HepG2 (cell line): ENCODE measurements around the gene BATF3. TPM values are rescaled to one million over a fixed set of nuclear protein-coding genes. Genes with fewer than 3 reads are reported as not detected.

Experiments used
- CREB1 ChIP-seq, 2 experiments: fragments of 450-650 bp in 1 of 2; IDR thresholded peaks; 2 replicates each; pipeline ENCODE4 v1.6.1; 2016 to 2017; ENCODE audit warnings: control low read depth in 1 of 2, mild to moderate bottlenecking in 1 of 2, missing compliant biosample characterization in 1 of 2, missing genetic modification characterization in 1 of 2
- CREM ChIP-seq, 2 experiments: sonication (generic) in 1 of 2; formaldehyde crosslinking in 1 of 2; IDR thresholded peaks; 2 replicates each; pipeline versions ENCODE4 v1.4.0 to v1.6.1; 2016 to 2020; ENCODE audit warnings: antibody characterized with exemption in 1 of 2, mild to moderate bottlenecking in 1 of 2, missing genetic modification reagents in 1 of 2
- CTCF ChIP-seq: sonication (generic); formaldehyde crosslinking; IDR thresholded peaks from 2 replicates; pipeline ENCODE4 v1.5.0; 2020; ENCODE audit warnings: mild to moderate bottlenecking, missing genetic modification reagents, moderate library complexity
- ERF ChIP-seq: IDR thresholded peaks from 2 replicates; pipeline ENCODE4 v1.6.1; 2018; ENCODE audit warnings: missing biosample characterization, missing genetic modification reagents
- GFI1 ChIP-seq: sonication (generic); formaldehyde crosslinking; IDR thresholded peaks from 2 replicates; pipeline ENCODE4 v1.5.0; 2020; ENCODE audit warnings: missing genetic modification reagents, mild to moderate bottlenecking, borderline replicate concordance
- MAFF ChIP-seq: IDR thresholded peaks from 2 replicates; pipeline ENCODE4 v1.6.1; 2011; ENCODE audit warnings: low read depth, low read length, improper control_type of control experiment
- PHF21A ChIP-seq: sonication (generic); formaldehyde crosslinking; IDR thresholded peaks from 2 replicates; pipeline ENCODE4 v1.5.0; 2020; ENCODE audit warnings: mild to moderate bottlenecking, missing genetic modification reagents
- PHF5A ChIP-seq: IDR thresholded peaks from one replicate; pipeline ENCODE4 v1.6.1; 2018; ENCODE audit warnings: low read depth, missing genetic modification reagents; ENCODE audit not compliant: unreplicated experiment
- POGK ChIP-seq: sonication (generic); formaldehyde crosslinking; conservative IDR thresholded peaks from 2 replicates; pipeline ENCODE4 v1.8.0; 2022; ENCODE audit warnings: mild to moderate bottlenecking, moderate library complexity, missing genetic modification reagents
- SIN3A ChIP-seq: IDR thresholded peaks from 2 replicates; pipeline ENCODE4 v1.6.1; 2011; ENCODE audit warnings: low read depth, mild to moderate bottlenecking, control low read depth, low read length, borderline replicate concordance
- SIX1 ChIP-seq: sonication (generic); formaldehyde crosslinking; IDR thresholded peaks from 2 replicates; pipeline ENCODE4 v1.4.0; 2020; ENCODE audit warnings: missing genetic modification reagents, borderline replicate concordance
- SOX6 ChIP-seq, 2 experiments: fragments of 450-650 bp in 1 of 2; sonication (generic) in 1 of 2; formaldehyde crosslinking in 1 of 2; IDR thresholded peaks; 2 replicates each; pipeline versions ENCODE4 v1.4.0 to v1.6.1; 2017 to 2020; ENCODE audit warnings: antibody characterized with exemption in 1 of 2, mild to moderate bottlenecking in 1 of 2, missing genetic modification reagents in 1 of 2
- ZMYM3 ChIP-seq: sonication (generic); formaldehyde crosslinking; IDR thresholded peaks from 2 replicates; pipeline ENCODE4 v1.5.1; 2020; ENCODE audit warnings: mild to moderate bottlenecking, missing genetic modification reagents
- ZNF7 ChIP-seq: IDR thresholded peaks from 2 replicates; pipeline ENCODE4 v1.6.1; 2016; ENCODE audit warnings: missing biosample characterization, missing genetic modification reagents
- ZNF720 ChIP-seq: sonication (generic); formaldehyde crosslinking; IDR thresholded peaks from 2 replicates; pipeline ENCODE4 v1.4.0; 2020; ENCODE audit warnings: missing genetic modification reagents
- ZNF773 ChIP-seq: sonication (generic); formaldehyde crosslinking; IDR thresholded peaks from 2 replicates; pipeline ENCODE4 v1.4.0; 2020; ENCODE audit warnings: missing genetic modification reagents, borderline replicate concordance
- ZNF784 ChIP-seq: sonication (generic); formaldehyde crosslinking; IDR thresholded peaks from 2 replicates; pipeline ENCODE4 v1.5.1; 2020; ENCODE audit warnings: missing genetic modification reagents, mild to moderate bottlenecking, borderline replicate concordance
- ZNF878 ChIP-seq: sonication (generic); formaldehyde crosslinking; IDR thresholded peaks from 2 replicates; pipeline ENCODE4 v1.8.1; 2023; ENCODE audit warnings: mild to moderate bottlenecking, missing genetic modification reagents, moderate library complexity
- polyA plus RNA-seq, 8 experiments: library from polyadenylated mRNA; depleted of rRNA in 3 of 8; stranded (reverse) in 7 of 8; unstranded in 1 of 8; fragments of >200 nt; fragmentation: Illumina TruSeq in 4 of 8; extraction: Trizol in 4 of 8; gene quantifications; 2 replicates each; pipeline versions ENCODE4 v1.2.1 to v1.2.3, GENCODE V29; 2011 to 2016; ENCODE audit warnings: low read depth in 4 of 8, missing spikeins in 1 of 8, mixed read lengths in 1 of 8; ENCODE audit not compliant: insufficient read depth in 1 of 8
- total RNA-seq, 5 experiments: library from RNA; depleted of rRNA; stranded (reverse); fragments of >200 nt; fragmentation: Illumina TruSeq; extraction: Trizol; gene quantifications; 2 replicates each; pipeline ENCODE4 v1.2.3, GENCODE V29; 2016; ENCODE audit warnings: low read depth in 1 of 5
- TF ChIP-seq, protein P1 (sequence below): sonication (generic); formaldehyde crosslinking; IDR thresholded peaks from 2 replicates; pipeline ENCODE4 v1.4.0; 2020; ENCODE audit warnings: missing genetic modification reagents
- TF ChIP-seq, protein P2 (sequence below): sonication (generic); formaldehyde crosslinking; IDR thresholded peaks from 2 replicates; pipeline ENCODE4 v1.4.0; 2020; ENCODE audit warnings: missing genetic modification reagents

BATF3 gene
- total and polyA plus RNA-seq, 2 of the 13 experiments (the other 11 are each of a cell fraction or from before 2014, with no cell fraction given): 0.13 TPM; not detected in 1

DNA sequence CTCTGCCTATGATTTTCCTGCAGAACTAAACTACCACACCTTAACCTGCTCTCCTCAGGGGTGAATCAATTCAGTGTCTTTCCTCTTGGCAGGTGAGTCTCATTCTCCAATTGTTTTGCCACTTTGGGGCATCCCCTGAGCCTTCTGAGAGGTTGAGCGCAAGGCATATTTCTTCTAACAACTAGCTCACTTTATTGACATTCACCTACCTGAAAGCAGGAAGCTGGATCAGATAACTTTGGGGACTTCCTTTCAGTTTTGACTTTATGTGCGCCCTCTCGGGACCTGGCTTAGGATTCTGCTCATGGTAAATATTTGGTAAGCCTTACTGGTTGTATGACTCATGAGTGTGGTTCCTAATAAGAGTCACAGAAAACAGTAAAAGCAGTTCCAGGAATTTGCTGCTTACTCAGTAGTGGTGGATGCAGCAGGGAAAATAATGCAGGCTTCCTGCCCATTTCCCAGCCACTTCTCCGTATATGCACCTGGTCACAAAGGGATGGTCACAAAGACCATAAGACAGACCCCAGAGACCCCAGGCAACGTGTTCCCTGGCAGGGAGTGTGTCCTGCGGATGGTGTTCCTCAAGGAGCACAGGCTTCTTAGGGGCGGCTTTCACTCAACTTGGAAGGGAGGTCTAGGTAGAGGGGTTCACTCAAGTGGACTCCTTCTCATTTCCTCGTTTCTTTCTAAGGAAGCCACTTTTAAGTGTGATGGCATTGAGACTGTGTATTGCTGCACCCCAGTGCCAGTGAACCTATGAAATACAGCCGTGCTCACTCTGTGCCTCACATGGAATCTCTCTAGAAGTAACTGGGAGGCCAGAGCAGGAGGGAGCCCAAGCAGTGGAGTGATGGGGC is 22.0 kb upstream of the BATF3 start (continued):
- TF ChIP-seq POGK (CRISPR knock-in tag) (0 out of 2 replicates have a peak, but pooled peaks have one; percentile 42), GFI1 (peak; percentile 26; the same call in 1 of the 2 replicates), CREM (IDR thresholded peaks at IDR 0.05) (peak; percentile 63; the same call in 1 of the 2 replicates), CREM (CRISPR knock-in tag; IDR thresholded peaks at IDR 0.05) (no peak), CTCF (CRISPR knock-in tag) (peak; percentile 31; the same call in 1 of the 2 replicates), PHF5A (CRISPR knock-in tag) (peak; percentile 32), ZNF720 (no peak), SIX1 (CRISPR knock-in tag) (peak; percentile 56; the same call in 1 of the 2 replicates), ZNF773 (CRISPR knock-in tag) (no peak), MAFF (0 out of 2 replicates have a peak, but pooled peaks have one; percentile 7), ZMYM3 (CRISPR knock-in tag) (peak; percentile 41; the same call in 1 of the 2 replicates), PHF21A (CRISPR knock-in tag) (peak; percentile 69), CREB1 (IDR thresholded peaks at IDR 0.05) (no peak), CREB1 (CRISPR knock-in tag; IDR thresholded peaks at IDR 0.05) (peak; percentile 29; the same call in 1 of the 2 replicates), ZNF878 (CRISPR knock-in tag) (peak; percentile 85; the same call in 1 of the 2 replicates), SIN3A (peak; percentile 31; the same call in 1 of the 2 replicates), ERF (CRISPR knock-in tag) (peak; percentile 65; the same call in 1 of the 2 replicates), SOX6 (IDR thresholded peaks at IDR 0.05) (no peak), SOX6 (CRISPR knock-in tag; IDR thresholded peaks at IDR 0.05) (peak; percentile 86), ZNF784 (CRISPR knock-in tag) (peak; percentile 93), ZNF7 (CRISPR knock-in tag) (peak; percentile 93; the same call in 1 of the 2 replicates)
- TF ChIP-seq, protein P1, sequence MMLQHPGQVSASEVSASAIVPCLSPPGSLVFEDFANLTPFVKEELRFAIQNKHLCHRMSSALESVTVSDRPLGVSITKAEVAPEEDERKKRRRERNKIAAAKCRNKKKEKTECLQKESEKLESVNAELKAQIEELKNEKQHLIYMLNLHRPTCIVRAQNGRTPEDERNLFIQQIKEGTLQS (CRISPR knock-in tag): peak; percentile 78
- TF ChIP-seq, protein P2, sequence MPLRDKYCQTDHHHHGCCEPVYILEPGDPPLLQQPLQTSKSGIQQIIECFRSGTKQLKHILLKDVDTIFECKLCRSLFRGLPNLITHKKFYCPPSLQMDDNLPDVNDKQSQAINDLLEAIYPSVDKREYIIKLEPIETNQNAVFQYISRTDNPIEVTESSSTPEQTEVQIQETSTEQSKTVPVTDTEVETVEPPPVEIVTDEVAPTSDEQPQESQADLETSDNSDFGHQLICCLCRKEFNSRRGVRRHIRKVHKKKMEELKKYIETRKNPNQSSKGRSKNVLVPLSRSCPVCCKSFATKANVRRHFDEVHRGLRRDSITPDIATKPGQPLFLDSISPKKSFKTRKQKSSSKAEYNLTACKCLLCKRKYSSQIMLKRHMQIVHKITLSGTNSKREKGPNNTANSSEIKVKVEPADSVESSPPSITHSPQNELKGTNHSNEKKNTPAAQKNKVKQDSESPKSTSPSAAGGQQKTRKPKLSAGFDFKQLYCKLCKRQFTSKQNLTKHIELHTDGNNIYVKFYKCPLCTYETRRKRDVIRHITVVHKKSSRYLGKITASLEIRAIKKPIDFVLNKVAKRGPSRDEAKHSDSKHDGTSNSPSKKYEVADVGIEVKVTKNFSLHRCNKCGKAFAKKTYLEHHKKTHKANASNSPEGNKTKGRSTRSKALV (CRISPR knock-in tag): peak; percentile 72; the same call in 1 of the 2 replicates
